ENCODE measurements around the gene KNCN.

The KNCN gene

GRCh38 chr1:46526691-46527291, 24.7 kb downstream of the KNCN start:
- no peak for DNase-seq (ENCODE audit: extremely low spot score, insufficient read length, low read depth)
- no peak for FAIRE-seq

GRCh38 chr1:46526013-46526690, 25.3 kb downstream of the KNCN start:
- FAIRE-seq, result no peak
- DNase-seq (ENCODE audit: extremely low spot score, insufficient read length, low read depth), result no peak

GRCh38 chr1:46525253-46525983, 26.0 kb downstream of the KNCN start:
- DNase-seq (ENCODE audit: extremely low spot score, insufficient read length, low read depth) (no peak), FAIRE-seq (no peak)

GRCh38 chr1:46524843-46525242, 26.6 kb downstream of the KNCN start:
- FAIRE-seq, result no peak
- no peak for DNase-seq (ENCODE audit: extremely low spot score, insufficient read length, low read depth)

GRCh38 chr1:46523496-46524353, 27.7 kb downstream of the KNCN start:
- FAIRE-seq, result no peak
- DNase-seq (ENCODE audit: extremely low spot score, insufficient read length, low read depth), result no peak

- no peak for DNase-seq (ENCODE audit: extremely low spot score, insufficient read length, low read depth)
- FAIRE-seq, result no peak
These were observed 28.5 kb downstream of the KNCN start for GRCh38 chr1:46522969-46523320.

- DNase-seq (ENCODE audit: extremely low spot score, insufficient read length, low read depth) (no peak), FAIRE-seq (peak; percentile 71)
These were observed 29.1 kb downstream of the KNCN start for GRCh38 chr1:46522184-46522968.

GRCh38 chr1:46521414-46521813, 30.0 kb downstream of the KNCN start:
- DNase-seq (ENCODE audit: extremely low spot score, insufficient read length, low read depth), result no peak

GRCh38 chr1:46520063-46520911, 31.2 kb downstream of the KNCN start:
- FAIRE-seq (no peak), DNase-seq (ENCODE audit: extremely low spot score, insufficient read length, low read depth) (no peak)

More at GRCh38 chr1:46521414-46521813, 30.0 kb downstream of the KNCN start:
- FAIRE-seq, result no peak

GRCh38 chr1:46519209-46519608, 32.2 kb downstream of the KNCN start:
- DNase-seq (ENCODE audit: extremely low spot score, insufficient read length, low read depth) (no peak), FAIRE-seq (no peak)

- no peak for FAIRE-seq
These were observed 33.4 kb downstream of the KNCN start for GRCh38 chr1:46517932-46518498.

GRCh38 chr1:46517010-46517600, 34.3 kb downstream of the KNCN start:
- DNase-seq (ENCODE audit: extremely low spot score, insufficient read length, low read depth), result no peak
- no peak for FAIRE-seq

More at GRCh38 chr1:46517932-46518498, 33.4 kb downstream of the KNCN start:
- no peak for DNase-seq (ENCODE audit: extremely low spot score, insufficient read length, low read depth)

GRCh38 chr1:46516200-46516950, 35.1 kb downstream of the KNCN start:
- FAIRE-seq, result no peak

GRCh38 chr1:46515576-46515975, 35.9 kb downstream of the KNCN start:
- DNase-seq (ENCODE audit: extremely low spot score, insufficient read length, low read depth), result no peak
- no peak for FAIRE-seq

More at GRCh38 chr1:46516200-46516950, 35.1 kb downstream of the KNCN start:
- no peak for DNase-seq (ENCODE audit: extremely low spot score, insufficient read length, low read depth)

GRCh38 chr1:46513536-46513935, 37.9 kb downstream of the KNCN start:
- DNase-seq (ENCODE audit: extremely low spot score, insufficient read length, low read depth) (no peak), FAIRE-seq (no peak)

GRCh38 chr1:46512792-46513190, 38.7 kb downstream of the KNCN start:
- DNase-seq (ENCODE audit: extremely low spot score, insufficient read length, low read depth) (no peak), FAIRE-seq (no peak)

- FAIRE-seq, result no peak
These were observed 39.2 kb downstream of the KNCN start for GRCh38 chr1:46512135-46512791.

More at GRCh38 chr1:46512135-46512791, 39.2 kb downstream of the KNCN start:
- no peak for DNase-seq (ENCODE audit: extremely low spot score, insufficient read length, low read depth)

All from GM18507 (cell line).